Coronary artery (tissue), 2 donors: Measurements from ENCODE around the gene IL27RA.
A peak's percentile ranks its signal among the peaks of the same experiment; 100 is the strongest.

ENCODE experiments used
- DNase-seq: peaks from one replicate; pipeline ENCODE4 v3.0.0-alpha.2; 2017; ENCODE audit warnings: low spot score
- H3K27ac ChIP-seq, 2 donors: fragments of 200-600 bp; sonication (generic); one replicate each; pipeline ENCODE4 v1.5.1; 2016 to 2019
- H3K4me3 ChIP-seq: fragments of 200-600 bp; sonication (generic); 2 replicates; pipeline ENCODE4 v1.5.1; 2016; ENCODE audit warnings: mild to moderate bottlenecking, moderate library complexity
- TF ChIP-seq, protein P1 (sequence below): fragments of 200-600 bp; sonication (generic); IDR thresholded peaks from one replicate; pipeline ENCODE4 v1.5.1; 2019; ENCODE audit warnings: antibody characterized with exemption

IL27RA gene

DNA sequence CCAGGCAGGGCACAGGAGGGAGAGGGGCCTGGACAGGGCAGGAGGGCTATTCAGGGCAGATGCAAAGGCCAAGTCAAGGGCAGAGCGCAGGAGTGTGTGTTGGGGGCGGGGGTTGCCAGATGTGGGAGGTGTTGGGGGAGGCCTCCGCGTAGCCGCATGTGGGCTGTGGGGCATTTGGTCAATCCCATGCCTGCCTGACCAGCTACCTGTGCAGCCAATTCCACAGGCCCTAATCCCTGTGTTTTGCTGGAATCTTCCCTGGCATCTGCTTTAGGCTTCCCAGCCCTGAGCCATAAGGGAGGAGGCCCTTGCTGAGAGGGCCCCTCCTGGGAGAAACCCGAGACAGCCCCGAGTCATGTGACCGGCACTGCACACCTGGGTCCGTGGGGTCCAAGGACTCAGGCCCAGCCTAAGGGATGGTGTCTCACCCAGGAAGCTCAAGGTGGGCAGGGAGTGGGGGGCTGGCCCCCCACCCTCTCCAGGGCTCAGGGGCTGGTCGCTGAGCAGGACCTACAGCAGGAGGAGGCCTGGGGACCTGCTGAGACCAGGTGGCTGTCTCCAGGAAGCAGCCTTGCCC is 45.7 kb upstream of the IL27RA start:
- peak overlapping the region; percentile 37 to 81 for H3K27ac ChIP-seq
- TF ChIP-seq, protein P1, sequence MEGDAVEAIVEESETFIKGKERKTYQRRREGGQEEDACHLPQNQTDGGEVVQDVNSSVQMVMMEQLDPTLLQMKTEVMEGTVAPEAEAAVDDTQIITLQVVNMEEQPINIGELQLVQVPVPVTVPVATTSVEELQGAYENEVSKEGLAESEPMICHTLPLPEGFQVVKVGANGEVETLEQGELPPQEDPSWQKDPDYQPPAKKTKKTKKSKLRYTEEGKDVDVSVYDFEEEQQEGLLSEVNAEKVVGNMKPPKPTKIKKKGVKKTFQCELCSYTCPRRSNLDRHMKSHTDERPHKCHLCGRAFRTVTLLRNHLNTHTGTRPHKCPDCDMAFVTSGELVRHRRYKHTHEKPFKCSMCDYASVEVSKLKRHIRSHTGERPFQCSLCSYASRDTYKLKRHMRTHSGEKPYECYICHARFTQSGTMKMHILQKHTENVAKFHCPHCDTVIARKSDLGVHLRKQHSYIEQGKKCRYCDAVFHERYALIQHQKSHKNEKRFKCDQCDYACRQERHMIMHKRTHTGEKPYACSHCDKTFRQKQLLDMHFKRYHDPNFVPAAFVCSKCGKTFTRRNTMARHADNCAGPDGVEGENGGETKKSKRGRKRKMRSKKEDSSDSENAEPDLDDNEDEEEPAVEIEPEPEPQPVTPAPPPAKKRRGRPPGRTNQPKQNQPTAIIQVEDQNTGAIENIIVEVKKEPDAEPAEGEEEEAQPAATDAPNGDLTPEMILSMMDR: no peak
- H3K4me3 ChIP-seq: peak overlapping the region; percentile 37
- DNase-seq: no peak

DNA sequence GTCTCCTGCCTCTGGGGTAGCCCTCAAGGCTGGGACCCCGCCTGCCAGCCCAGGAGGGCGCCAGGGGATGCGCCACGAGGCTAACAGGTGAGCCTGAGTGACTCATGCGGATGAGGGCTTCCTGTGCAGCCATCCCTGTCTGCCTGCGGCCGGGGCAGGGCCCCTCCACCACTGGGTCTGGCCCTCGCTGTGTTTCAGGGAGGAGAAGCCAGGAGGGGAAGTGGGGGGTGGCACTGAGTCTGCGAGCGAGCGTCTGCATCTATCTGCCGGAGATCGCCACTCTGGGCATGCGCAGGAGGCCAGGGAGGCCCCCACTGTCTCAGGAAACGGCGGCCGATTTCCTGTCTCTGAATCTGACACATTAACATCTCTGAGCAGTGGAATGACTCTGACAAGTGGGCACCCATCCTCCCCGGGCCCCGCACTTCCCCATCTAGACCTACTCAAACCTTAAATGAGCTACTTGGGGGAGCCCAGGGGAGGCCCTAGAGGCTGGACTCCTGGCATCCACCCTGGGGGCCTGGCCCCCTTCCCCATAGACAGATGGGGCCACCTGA is 45.1 kb upstream of the IL27RA start:
- TF ChIP-seq, protein P1: no peak
- H3K4me3 ChIP-seq: peak overlapping the region; percentile 37
- peak overlapping the region; percentile 37 to 81 for H3K27ac ChIP-seq
- DNase-seq: no peak

DNA sequence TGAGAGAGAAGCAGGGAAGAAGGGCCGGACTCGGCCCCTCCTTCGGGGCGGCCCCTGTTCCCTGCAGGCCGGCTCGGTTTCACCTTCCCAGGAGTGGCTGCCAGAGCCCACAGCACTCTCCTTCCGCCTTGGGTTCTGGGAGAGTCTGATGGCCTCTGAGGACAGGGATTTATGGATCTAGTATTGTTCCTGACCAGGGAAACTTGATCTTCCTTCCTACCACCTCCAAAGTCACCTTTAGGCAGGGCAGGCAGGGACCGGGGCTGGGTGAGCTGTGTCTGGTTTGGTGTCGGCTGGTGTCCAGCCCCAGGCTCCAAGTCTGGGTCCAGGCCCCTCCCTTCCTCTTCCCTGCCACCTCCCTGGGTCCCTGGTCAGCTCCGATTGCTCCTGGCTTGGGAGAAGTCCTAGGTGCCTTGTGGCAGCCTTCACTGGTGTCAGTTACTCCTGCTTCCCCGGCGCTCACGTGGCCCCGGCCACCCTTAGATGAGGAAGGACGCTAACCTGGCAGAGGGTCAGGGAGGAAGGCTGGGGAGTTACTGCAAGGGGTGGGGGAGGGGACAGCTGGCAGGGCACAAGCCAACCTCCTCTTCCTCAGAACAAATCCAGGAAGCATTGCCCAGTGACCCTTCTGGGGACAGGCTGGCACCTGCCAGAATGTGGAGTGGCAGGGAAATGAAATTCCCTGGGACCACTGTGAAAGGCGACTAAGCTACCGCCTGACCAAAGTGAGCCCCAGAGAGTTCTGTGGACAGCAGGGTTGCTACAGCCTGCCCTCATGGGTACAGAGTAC is 44.3 kb upstream of the IL27RA start:
- H3K4me3 ChIP-seq: no peak overlapping the region
- peak overlapping the region in 1 of 2 donors; percentile 81 for H3K27ac ChIP-seq
- no peak for DNase-seq
- TF ChIP-seq, protein P1: no peak

DNA sequence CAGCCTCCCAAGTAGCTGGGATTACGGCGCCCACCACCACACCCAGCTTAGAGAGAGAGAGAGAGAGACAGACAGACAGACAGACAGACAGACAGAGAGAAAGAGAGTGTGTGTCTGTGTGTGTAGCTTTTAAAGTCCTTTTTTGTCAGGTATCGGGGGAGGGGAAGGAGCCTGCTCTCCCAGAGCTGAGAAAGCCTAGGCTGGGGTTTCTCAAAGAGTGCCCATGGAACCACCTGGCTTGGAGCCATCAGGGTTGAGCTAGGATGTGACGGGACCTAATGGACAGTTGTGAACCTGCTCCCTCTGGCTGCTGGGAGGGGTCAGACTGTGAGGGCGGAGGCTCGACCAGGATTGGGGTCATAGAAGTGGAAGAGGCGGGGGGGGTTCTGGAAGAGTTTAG is 42.1 kb upstream of the IL27RA start:
- TF ChIP-seq, protein P1: no peak
- H3K4me3 ChIP-seq: no peak overlapping the region
- H3K27ac ChIP-seq: no peak overlapping the region
- DNase-seq: no peak

DNA sequence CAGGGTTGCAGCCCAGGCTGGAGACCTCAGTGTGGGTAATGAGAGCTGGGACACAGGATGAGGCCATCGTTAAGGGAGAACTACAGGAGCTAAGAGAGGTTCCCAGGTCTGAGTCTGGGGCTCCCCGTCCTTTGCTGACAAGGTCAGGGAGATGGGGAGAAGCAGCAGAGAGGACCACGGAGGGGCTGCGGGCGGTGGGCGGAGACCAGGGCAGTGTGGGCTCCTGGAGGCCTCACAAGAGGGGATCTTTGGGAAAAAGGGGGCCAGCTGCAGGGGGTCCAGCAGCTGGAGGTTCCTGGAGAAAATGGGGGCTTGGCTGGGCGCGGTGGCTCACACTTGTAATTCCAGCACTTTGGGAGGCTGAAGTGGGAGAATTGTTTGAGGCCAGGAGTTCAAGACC is 41.5 kb upstream of the IL27RA start:
- no peak overlapping the region for H3K4me3 ChIP-seq
- no peak for DNase-seq
- no peak overlapping the region for H3K27ac ChIP-seq
- TF ChIP-seq, protein P1: no peak

DNA sequence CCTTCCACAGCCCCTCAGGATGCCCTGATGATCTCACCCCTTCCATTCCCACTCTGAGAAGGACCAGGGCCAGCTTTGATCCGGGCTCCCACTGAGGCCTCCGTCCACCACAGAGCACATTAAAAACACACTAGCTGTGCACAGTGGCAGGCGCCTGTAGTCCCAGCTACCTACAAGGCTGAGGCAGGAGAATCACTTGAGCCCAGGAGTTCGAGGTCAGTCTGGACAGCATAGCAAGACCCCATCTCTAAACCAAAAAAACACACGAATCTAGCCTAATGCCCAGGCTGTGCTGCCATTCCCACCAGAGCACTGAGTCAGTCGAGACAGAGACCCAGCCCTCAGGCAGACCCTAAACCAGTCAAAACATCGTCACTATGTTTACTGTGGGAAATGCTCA is 39.5 kb upstream of the IL27RA start:
- TF ChIP-seq, protein P1: no peak
- H3K27ac ChIP-seq: no peak overlapping the region
- DNase-seq: no peak
- H3K4me3 ChIP-seq: no peak overlapping the region
